Stimulated activated CD4-positive, alpha-beta T cell treated with anti-CD3 and anti-CD28 coated beads, TNF-alpha, amount 100 ng/mL, for 1 hour (primary cell): ENCODE measurements around the gene PPP1R3E.
A peak's percentile ranks its signal among the peaks of the same experiment; 100 is the strongest.

Experiments
- DNase-seq, 3 donors: peaks; one replicate each; pipeline ENCODE4 v3.0.0-alpha.2; 2020; ENCODE audit warnings: low read depth in 3 of 3, low spot score in 1 of 3

Gene PPP1R3E

GRCh38 chr14:23322568-23323517, 20.2 kb upstream of the PPP1R3E start:
- no peak for DNase-seq

GRCh38 chr14:23321572-23322547, 19.2 kb upstream of the PPP1R3E start:
- peak in 1 of 3 donors; percentile 19 for DNase-seq

GRCh38 chr14:23320584-23321571, 18.2 kb upstream of the PPP1R3E start, which contains the start of gene PABPN1:
Gene PABPN1, plus strand, starts transcription at chr14:23321457. Its CDS starts 13 bp downstream, at chr14:23321470.
- DNase-seq: peak; percentile 88 to 95 (median 95)

GRCh38 chr14:23319746-23320583, 17.3 kb upstream of the PPP1R3E start:
- no peak for DNase-seq

- DNase-seq: no peak
Observed at GRCh38 chr14:23316300-23316699, 13.6 kb upstream of the PPP1R3E start.

- no peak for DNase-seq
Observed at GRCh38 chr14:23310546-23310945, 7.9 kb upstream of the PPP1R3E start.

- no peak for DNase-seq
Observed at GRCh38 chr14:23308721-23309445, 6.2 kb upstream of the PPP1R3E start.

GRCh38 chr14:23307687-23308644, 5.3 kb upstream of the PPP1R3E start:
- DNase-seq: no peak

GRCh38 chr14:23307146-23307530, 4.5 kb upstream of the PPP1R3E start:
- DNase-seq: no peak

GRCh38 chr14:23306412-23307145, 3.9 kb upstream of the PPP1R3E start, which contains the start of gene BCL2L2:
Gene BCL2L2, plus strand, starts transcription at chr14:23306833. Its CDS starts 935 bp downstream, at chr14:23307768.
- no peak for DNase-seq

GRCh38 chr14:23301969-23302289, 730 bp downstream of the PPP1R3E start:
- DNase-seq: peak in 1 of 3 donors; percentile 18

GRCh38 chr14:23301288-23301968, 1.2 kb downstream of the PPP1R3E start:
- peak; percentile 87 to 95 (median 93) for DNase-seq

GRCh38 chr14:23300687-23301223, 1.9 kb downstream of the PPP1R3E start:
- no peak for DNase-seq

- DNase-seq: no peak
Observed at GRCh38 chr14:23299986-23300686, 2.5 kb downstream of the PPP1R3E start.

GRCh38 chr14:23299211-23299957, 3.3 kb downstream of the PPP1R3E start:
- DNase-seq: no peak
